Neuronal stem cell (in vitro differentiated cells): ENCODE results near the gene ZACN.

Experiments used
- DNase-seq: peaks from one replicate; pipeline ENCODE4 v3.0.0-alpha.2; 2013; ENCODE audit warnings: low spot score
- H2AFZ ChIP-seq: one replicate; pipeline ENCODE4 v1.6.1; 2013; ENCODE audit warnings: mild to moderate bottlenecking, low read length, inconsistent platforms
- H2AK5ac ChIP-seq: 2 replicates; pipeline ENCODE4 v1.6.1; 2013; ENCODE audit warnings: low read depth, mild to moderate bottlenecking, inconsistent platforms, low read length, moderate library complexity, mixed read lengths
- H2BK120ac ChIP-seq: 2 replicates; pipeline ENCODE4 v1.6.1; 2013; ENCODE audit warnings: low read depth, mild to moderate bottlenecking, inconsistent platforms, low read length, moderate library complexity, mixed read lengths
- H2BK12ac ChIP-seq: one replicate; pipeline ENCODE4 v1.6.1; 2013; ENCODE audit warnings: low read length, inconsistent platforms
- H2BK15ac ChIP-seq: 2 replicates; pipeline ENCODE4 v1.6.1; 2013; ENCODE audit warnings: mild to moderate bottlenecking, low read length, inconsistent platforms, mixed read lengths
- H2BK5ac ChIP-seq: one replicate; pipeline ENCODE4 v1.6.1; 2013; ENCODE audit warnings: inconsistent platforms, mild to moderate bottlenecking, low read length, moderate library complexity
- H3K14ac ChIP-seq: one replicate; pipeline ENCODE4 v1.6.1; 2013; ENCODE audit warnings: low read length, inconsistent platforms
- H3K18ac ChIP-seq: 2 replicates; pipeline ENCODE4 v1.6.1; 2013; ENCODE audit warnings: low read length, inconsistent platforms
- H3K23ac ChIP-seq: 2 replicates; pipeline ENCODE4 v1.6.1; 2013; ENCODE audit warnings: low read depth, mild to moderate bottlenecking, mixed read lengths, low read length, inconsistent platforms; ENCODE audit not compliant: poor library complexity
- H3K27ac ChIP-seq: replicated peaks from 3 replicates; pipeline ENCODE4 v1.5.1; 2013; ENCODE audit warnings: low read length, inconsistent platforms
- H3K27me3 ChIP-seq, 3 experiments: 2 replicates each; pipeline ENCODE4 v1.6.1; 2013; ENCODE audit warnings: low read length in 3 of 3, mild to moderate bottlenecking in 2 of 3, inconsistent platforms in 1 of 3, low read depth in 1 of 3, mixed read lengths in 1 of 3, moderate library complexity in 1 of 3; ENCODE audit not compliant: control insufficient read depth in 3 of 3, insufficient read depth in 3 of 3
- H3K36me3 ChIP-seq, 2 donors: replicated peaks in 1 of 2; 2 replicates each; pipeline ENCODE4 v1.6.1; 2013; ENCODE audit warnings: low read length in 2 of 2; ENCODE audit not compliant: control insufficient read depth in 2 of 2, insufficient read depth in 2 of 2
- H3K4ac ChIP-seq: 2 replicates; pipeline ENCODE4 v1.6.1; 2013; ENCODE audit warnings: inconsistent platforms, mild to moderate bottlenecking, low read length, moderate library complexity
- H3K4me1 ChIP-seq, 2 donors: 1 replicate in 1 of 2; 2 replicates in 1 of 2; pipeline ENCODE4 v1.6.1; 2013; ENCODE audit warnings: low read length in 2 of 2, low read depth in 1 of 2; ENCODE audit not compliant: control insufficient read depth in 2 of 2, insufficient read depth in 1 of 2
- H3K4me2 ChIP-seq: one replicate; pipeline ENCODE4 v1.6.1; 2013; ENCODE audit warnings: mild to moderate bottlenecking, low read length, inconsistent platforms; ENCODE audit not compliant: insufficient read depth, poor library complexity, severe bottlenecking
- H3K4me3 ChIP-seq, 2 donors: 2 replicates each; pipeline ENCODE4 v1.5.1; 2013; ENCODE audit warnings: low read length in 2 of 2, mild to moderate bottlenecking in 2 of 2, inconsistent platforms in 1 of 2, moderate library complexity in 1 of 2
- H3K79me1 ChIP-seq: one replicate; pipeline ENCODE4 v1.6.1; 2013; ENCODE audit warnings: low read depth, mild to moderate bottlenecking, inconsistent platforms, low read length, moderate library complexity
- H3K9ac ChIP-seq: one replicate; pipeline ENCODE4 v1.6.1; 2013; ENCODE audit warnings: mild to moderate bottlenecking, low read depth, low read length, inconsistent platforms; ENCODE audit not compliant: poor library complexity
- H3K9me3 ChIP-seq, 2 donors: replicated peaks in 1 of 2; 2 replicates each; pipeline versions ENCODE3 to v1.6.1; 2013; ENCODE audit warnings: low read length in 2 of 2, mild to moderate bottlenecking in 2 of 2, inconsistent platforms in 1 of 2, low read depth in 1 of 2, mixed read lengths in 1 of 2, moderate library complexity in 1 of 2; ENCODE audit not compliant: control insufficient read depth in 2 of 2, insufficient read depth in 1 of 2
- H4K8ac ChIP-seq: one replicate; pipeline ENCODE4 v1.6.1; 2013; ENCODE audit warnings: low read depth, mild to moderate bottlenecking, inconsistent platforms, low read length, moderate library complexity
- H4K91ac ChIP-seq: one replicate; pipeline ENCODE4 v1.6.1; 2013; ENCODE audit warnings: low read length, low read depth, mild to moderate bottlenecking, inconsistent platforms; ENCODE audit not compliant: poor library complexity
- WGBS, 2 donors: extraction: QIAGEN DNeasy Blood & Tissue Kit; methylation state at CpG; one replicate each; pipeline ENCODE4 v1.1.7; 2013; ENCODE audit warnings: missing lambda C conversion rate in 2 of 2, mixed read lengths in 1 of 2; ENCODE audit not compliant: insufficient read length in 2 of 2, insufficient replicate concordance in 1 of 2; ENCODE audit errors: extremely low coverage in 2 of 2; 5-methylcytosine and 5-hydroxymethylcytosine counted together

Gene ZACN

DNA sequence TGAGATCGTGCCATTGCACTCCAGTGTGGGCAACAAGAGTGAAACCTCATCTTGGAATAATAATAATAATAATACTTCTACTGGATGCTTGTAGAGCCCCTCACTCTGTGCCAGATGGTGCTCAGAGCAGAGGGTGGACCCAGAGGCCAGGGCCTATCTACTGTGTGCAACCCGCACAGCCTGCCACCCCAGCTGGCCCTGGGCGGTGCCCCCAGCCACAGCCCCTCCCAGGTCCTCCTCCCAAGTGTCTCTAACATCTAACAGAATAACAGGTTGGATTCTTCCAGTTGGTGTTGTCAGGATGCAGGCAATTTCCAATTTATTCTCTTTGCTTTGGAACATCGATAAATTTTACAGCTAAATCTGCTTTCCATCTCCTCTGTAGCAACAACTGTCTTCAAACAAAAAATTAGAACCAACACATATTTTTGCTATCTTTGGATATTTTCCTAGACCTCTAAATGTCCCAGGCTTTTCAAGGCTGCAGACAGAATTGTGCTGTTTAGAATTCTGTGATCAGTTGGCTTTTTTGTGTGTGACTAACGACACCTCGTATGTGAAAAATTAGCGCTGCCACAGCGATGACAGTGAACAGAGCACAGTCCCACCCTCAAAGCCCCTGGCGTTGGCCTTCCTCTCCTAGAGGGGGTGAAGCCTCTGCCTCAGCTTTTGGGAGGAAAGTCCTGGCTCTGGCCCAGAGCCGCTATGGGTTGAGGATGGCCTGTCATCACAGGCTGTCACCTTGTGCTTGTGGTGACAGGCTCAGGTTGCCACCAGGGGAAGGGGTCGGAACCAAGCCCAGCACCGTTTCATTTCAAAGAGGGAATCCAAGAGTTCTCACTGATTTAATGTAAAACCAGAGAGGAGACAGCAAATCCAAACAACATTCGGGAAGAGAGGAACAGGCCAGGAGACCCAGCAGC, 44.3 kb upstream of the ZACN start:
- whole genome bisulfite sequencing, 2 donors: no CpG with 5 or more reads among the region's 13 CpGs
- H3K4me3 ChIP-seq: no peak overlapping the region
- H3K18ac ChIP-seq: no peak overlapping the region
- no peak overlapping the region for H2BK5ac ChIP-seq
- peaks cover 7 to 31% of the 10 kb centered on the region in 2 donors for H3K36me3 ChIP-seq
- H2BK15ac ChIP-seq: no peak overlapping the region
- H3K4me2 ChIP-seq: no peak overlapping the region
- H3K23ac ChIP-seq: no peak overlapping the region
- H4K8ac ChIP-seq: no peak overlapping the region
- H3K9ac ChIP-seq: peak overlapping the region; percentile 36
- no peaks in the 10 kb centered on the region for H3K27me3 ChIP-seq
- H3K79me1 ChIP-seq: no peaks in the 10 kb centered on the region
- no peak overlapping the region for H2AFZ ChIP-seq
- H2AK5ac ChIP-seq: no peak overlapping the region
- H3K4ac ChIP-seq: no peak overlapping the region
- DNase-seq: no peak
- peaks cover 2 to 9% of the 10 kb centered on the region in 2 donors for H3K4me1 ChIP-seq
- no peak overlapping the region for H2BK12ac ChIP-seq
- H3K14ac ChIP-seq: no peak overlapping the region
- H4K91ac ChIP-seq: no peak overlapping the region
- H2BK120ac ChIP-seq: no peak overlapping the region
- peaks cover 0 to 19% of the 10 kb centered on the region in 2 donors for H3K9me3 ChIP-seq
- no peak overlapping the region for H3K27ac ChIP-seq

DNA sequence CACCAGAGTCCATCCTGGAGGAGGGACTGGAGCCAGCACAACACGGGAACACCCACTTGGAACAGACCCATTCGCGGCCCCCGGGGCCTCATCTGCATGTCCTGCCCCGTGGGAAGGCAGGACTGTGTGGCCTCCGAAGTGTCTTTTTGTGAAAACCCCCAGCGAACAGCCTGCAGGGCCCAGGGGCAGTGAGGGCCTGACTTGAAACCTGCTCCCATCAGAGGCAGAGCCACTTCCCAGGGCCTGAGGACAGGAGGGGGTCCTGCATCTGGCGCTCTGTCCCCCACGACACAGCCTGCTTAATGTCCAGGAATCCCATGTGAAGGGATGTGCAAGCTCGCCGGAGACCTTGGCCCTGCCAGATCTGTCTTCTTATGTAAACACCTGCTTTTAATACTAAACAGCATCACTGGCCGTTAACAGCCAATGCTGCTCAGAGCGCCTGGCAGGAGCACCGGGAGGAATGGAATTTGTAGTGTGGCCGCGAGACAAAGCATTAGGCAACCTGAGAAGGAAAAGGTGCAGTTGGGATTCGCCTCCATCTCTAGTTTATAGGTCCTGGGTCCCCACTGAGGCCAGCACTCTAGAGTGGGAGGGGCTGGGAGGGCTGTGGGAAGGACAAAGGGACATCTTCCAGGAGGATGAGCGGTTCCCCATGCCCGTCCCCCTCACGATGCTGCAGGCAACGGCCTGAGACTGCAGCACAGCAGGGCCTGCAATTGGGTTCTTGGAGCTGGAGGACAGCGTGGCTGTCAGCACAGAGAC, 42.3 kb upstream of the ZACN start:
- no peak overlapping the region for H3K14ac ChIP-seq
- H4K8ac ChIP-seq: no peak overlapping the region
- H3K9ac ChIP-seq: peak overlapping the region; percentile 68
- no peak overlapping the region for H4K91ac ChIP-seq
- peak overlapping the region; percentile 2 for H2BK15ac ChIP-seq
- peaks cover 0 to 19% of the 10 kb centered on the region in 2 donors for H3K9me3 ChIP-seq
- H2BK5ac ChIP-seq: no peak overlapping the region
- H3K4ac ChIP-seq: no peak overlapping the region
- no peak overlapping the region for H2AFZ ChIP-seq
- H3K36me3 ChIP-seq: peaks cover 25 to 51% of the 10 kb centered on the region in 2 donors
- no peak overlapping the region for H3K27ac ChIP-seq
- DNase-seq: no peak
- H3K4me1 ChIP-seq: peaks cover 0 to 8% of the 10 kb centered on the region in 2 donors
- no peak overlapping the region for H2BK120ac ChIP-seq
- H2BK12ac ChIP-seq: no peak overlapping the region
- H3K23ac ChIP-seq: peak overlapping the region; percentile 75
- no peak overlapping the region for H2AK5ac ChIP-seq
- H3K18ac ChIP-seq: peak overlapping the region; percentile 68
- no peak overlapping the region for H3K4me2 ChIP-seq
- no peaks in the 10 kb centered on the region for H3K27me3 ChIP-seq
- no peaks in the 10 kb centered on the region for H3K79me1 ChIP-seq
- WGBS, 2 donors: no CpG with 5 or more reads among the region's 22 CpGs
- no peak overlapping the region for H3K4me3 ChIP-seq

DNA sequence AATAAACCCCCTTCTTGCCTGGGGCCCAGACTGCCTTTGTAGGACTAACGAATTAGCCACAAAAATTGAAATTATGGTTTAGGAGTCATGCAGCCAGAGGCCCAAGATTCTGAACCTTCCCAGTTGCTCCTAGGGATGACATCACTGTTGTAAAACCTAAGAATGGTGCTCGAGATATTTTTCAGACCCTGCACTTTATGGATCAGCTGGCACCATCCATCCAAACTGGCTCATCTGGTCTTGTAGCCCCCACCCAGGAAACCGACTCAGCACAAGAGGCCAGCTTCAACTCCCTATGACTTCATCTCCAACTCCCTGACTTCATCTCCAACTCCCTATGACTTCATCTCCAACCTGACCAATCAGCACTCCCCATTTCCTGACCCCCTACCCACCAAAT, 40.9 kb upstream of the ZACN start:
- Histone ChIP-seq H3K36me3 (peaks cover 28 to 63% of the 10 kb centered on the region in 2 donors), H2AFZ (no peak overlapping the region), H4K8ac (no peak overlapping the region), H3K14ac (no peak overlapping the region), H3K4me3 (no peak overlapping the region), H2BK120ac (no peak overlapping the region), H3K79me1 (no peaks in the 10 kb centered on the region), H2BK12ac (no peak overlapping the region), H3K23ac (no peak overlapping the region), H4K91ac (no peak overlapping the region), H3K9me3 (peaks cover 0 to 8% of the 10 kb centered on the region in 2 donors), H2AK5ac (no peak overlapping the region), H3K27ac (no peak overlapping the region), H3K4me2 (no peak overlapping the region), H3K18ac (no peak overlapping the region), H3K4me1 (peaks cover 0 to 8% of the 10 kb centered on the region in 2 donors), H2BK15ac (no peak overlapping the region), H3K9ac (no peak overlapping the region), H3K4ac (no peak overlapping the region), H2BK5ac (no peak overlapping the region), H3K27me3 (no peaks in the 10 kb centered on the region)
- no peak for DNase-seq
- no CpG with 5 or more reads among the region's 3 CpGs for WGBS, 2 donors

DNA sequence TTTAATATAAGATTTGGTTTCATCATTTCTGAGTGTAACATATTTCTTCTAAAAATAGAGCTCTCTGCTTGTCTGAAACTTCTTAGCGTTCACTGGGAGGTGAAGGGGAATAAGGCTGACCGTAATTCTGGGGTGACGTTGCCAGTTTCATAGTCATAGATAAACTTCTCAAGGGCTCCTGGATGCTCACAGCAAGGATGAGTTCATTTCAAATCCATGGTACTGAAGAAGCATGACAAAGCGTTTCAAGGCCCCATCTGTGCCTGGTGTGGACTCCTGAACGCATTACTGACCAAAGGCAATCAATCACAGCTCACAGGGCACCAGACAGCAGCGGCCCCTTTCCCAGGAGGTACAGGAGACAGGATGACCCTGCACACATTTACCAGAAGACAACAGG, 39.9 kb upstream of the ZACN start:
- Histone ChIP-seq H2BK5ac (no peak overlapping the region), H3K4me3 (no peak overlapping the region), H3K18ac (no peak overlapping the region), H2BK120ac (no peak overlapping the region), H3K27ac (peak overlapping the region; percentile 12), H3K23ac (no peak overlapping the region), H3K4me1 (peaks cover 0 to 8% of the 10 kb centered on the region in 2 donors), H2BK15ac (no peak overlapping the region), H3K79me1 (no peaks in the 10 kb centered on the region), H3K4me2 (no peak overlapping the region), H3K27me3 (no peaks in the 10 kb centered on the region), H3K9me3 (no peaks in the 10 kb centered on the region), H2BK12ac (no peak overlapping the region), H3K36me3 (peaks cover 38 to 74% of the 10 kb centered on the region in 2 donors), H4K8ac (no peak overlapping the region), H3K14ac (no peak overlapping the region), H2AK5ac (no peak overlapping the region), H3K4ac (no peak overlapping the region), H2AFZ (no peak overlapping the region), H3K9ac (no peak overlapping the region), H4K91ac (no peak overlapping the region)
- no peak for DNase-seq
- no CpG with 5 or more reads among the region's 6 CpGs for WGBS, 2 donors
